Motor neuron (in vitro differentiated cells): ENCODE measurements around the gene METTL13. TPM values are rescaled to one million over a fixed set of nuclear protein-coding genes. Genes with fewer than 3 reads are reported as not detected.
A peak's percentile ranks its signal among the peaks of the same experiment; 100 is the strongest.

ENCODE experiments used
- ATAC-seq, 8 experiments: fragments of 200-7000 bp; cut with Tn5 transposase; replicated peaks in 6 of 8; 2 replicates each; pipeline ENCODE4 v1.8.0; 2021; ENCODE audit warnings: mild to moderate bottlenecking in 8 of 8, moderate library complexity in 8 of 8
- H3K27ac ChIP-seq, 2 donors: fragments of 250-450 bp; sonication (Bioruptor Pico); 2 replicates each; pipeline ENCODE4 v1.9.0; 2021; ENCODE audit warnings: antibody characterized with exemption in 2 of 2, mild to moderate bottlenecking in 2 of 2, moderate library complexity in 1 of 2
- H3K4me1 ChIP-seq, 2 donors: fragments of 250-450 bp; sonication (Bioruptor Pico); replicated peaks in 1 of 2; 2 replicates each; pipeline ENCODE4 v1.6.1; 2021; ENCODE audit warnings: antibody characterized with exemption in 2 of 2, mild to moderate bottlenecking in 2 of 2, moderate library complexity in 1 of 2
- H3K4me3 ChIP-seq, 5 donors: fragments of 250-450 bp; sonication (Bioruptor Pico); 2 replicates each; pipeline ENCODE4 v1.9.0; 2021; ENCODE audit warnings: antibody characterized with exemption in 5 of 5, mild to moderate bottlenecking in 5 of 5, moderate library complexity in 4 of 5
- WGBS, 10 experiments: fragments of 450-650 bp; shearing (Covaris generic); methylation state at CpG; one replicate each; pipeline ENCODE4 v1.0.0; 2022; 5-methylcytosine and 5-hydroxymethylcytosine counted together
- in situ Hi-C, 9 experiments: fragments of 400-800 bp; cut with MboI; loops; one replicate each; pipeline ENCODE4 v1.15.0; 2021; ENCODE audit warnings: low sequenced_read_pairs in 9 of 9, low pct_unique_long_range_greater_than_20kb in 2 of 9; ENCODE audit not compliant: unreplicated experiment in 9 of 9
- total RNA-seq, 8 experiments: library from RNA; unstranded; fragments of 300-600 nt; gene quantifications; 2 replicates each; pipeline versions ENCODE4 v1.2.3 to v1.2.4, GENCODE V29; 2022

The METTL13 gene
- total RNA-seq, 8 experiments from 2014 or later, result 16.9 to 75.8 (median 25.9) TPM

- WGBS, 10 experiments, result 0 to 100% (median 89%) methylated on average over 1 to 2 of the region's 2 CpGs; no CpG with 5 or more reads in 4 of the 10 experiments
- Histone ChIP-seq H3K27ac (no peak overlapping the region), H3K4me1 (peaks cover 6 to 9% of the 10 kb centered on the region in 2 donors), H3K4me3 (no peak overlapping the region)
- ATAC-seq, result no peak
- in situ Hi-C loops, result loop anchor here in 2 of 9 experiments (25.0 kb wide), 1 partner anchor 173 kb away; no protein-coding TSS in a partner anchor
Observed at GRCh38 chr1:171814692-171815091, 33.2 kb downstream of the METTL13 start.

GRCh38 chr1:171816300-171816901, 34.9 kb downstream of the METTL13 start:
- H3K27ac ChIP-seq, result no peak overlapping the region
- WGBS, 10 experiments, result 68 to 100% (median 89%) methylated on average over 1 to 3 of the region's 3 CpGs; no CpG with 5 or more reads in 1 of the 10 experiments
- H3K4me3 ChIP-seq, result no peak overlapping the region
- ATAC-seq, result no peak
- in situ Hi-C loops, result loop anchor here in 2 of 9 experiments (25.0 kb wide), 1 partner anchor 171 kb away; no protein-coding TSS in a partner anchor
- peaks cover 6 to 9% of the 10 kb centered on the region in 2 donors for H3K4me1 ChIP-seq

GRCh38 chr1:171817511-171818265, 36.2 kb downstream of the METTL13 start:
- Histone ChIP-seq H3K27ac (peak overlapping the region; percentile 2 to 26), H3K4me1 (peaks cover 6 to 9% of the 10 kb centered on the region in 2 donors), H3K4me3 (peak overlapping the region in 2 of 5 donors; percentile 3 to 19)
- in situ Hi-C loops, result loop anchor here in 2 of 9 experiments (25.0 kb wide), 1 partner anchor 170 kb away; no protein-coding TSS in a partner anchor
- peak; percentile 46 to 99 (median 97) for ATAC-seq
- 0 to 60% (median 22%) methylated on average over 1 to 3 of the region's 3 CpGs for WGBS, 10 experiments

GRCh38 chr1:171819946-171820345, 38.5 kb downstream of the METTL13 start:
- in situ Hi-C loops, result loop anchor here in 2 of 9 experiments (25.0 kb wide), 1 partner anchor 167 kb away; no protein-coding TSS in a partner anchor
- Histone ChIP-seq H3K4me3 (no peak overlapping the region), H3K4me1 (peaks cover 6 to 9% of the 10 kb centered on the region in 2 donors), H3K27ac (no peak overlapping the region)
- 0 to 57% (median 40%) methylated on average over 1 to 2 of the region's 2 CpGs; no CpG with 5 or more reads in 1 of the 10 experiments for WGBS, 10 experiments
- ATAC-seq, result peak in 2 of 8 experiments; percentile 36 to 43

GRCh38 chr1:171826973-171827372, 45.5 kb downstream of the METTL13 start:
- Histone ChIP-seq H3K4me3 (no peak overlapping the region), H3K27ac (no peak overlapping the region), H3K4me1 (no peaks in the 10 kb centered on the region)
- WGBS, 10 experiments, result 17 to 67% (median 39%) methylated on average over 1 of the region's 1 CpG; no CpG with 5 or more reads in 6 of the 10 experiments
- in situ Hi-C loops, result no loop called here
- no peak for ATAC-seq

GRCh38 chr1:171828794-171829193, 47.3 kb downstream of the METTL13 start:
- Histone ChIP-seq H3K27ac (no peak overlapping the region), H3K4me1 (no peaks in the 10 kb centered on the region), H3K4me3 (no peak overlapping the region)
- in situ Hi-C loops, result no loop called here
- WGBS, 10 experiments, result 84 to 100% (median 94%) methylated on average over 3 to 11 of the region's 11 CpGs
- no peak for ATAC-seq

- Histone ChIP-seq H3K4me3 (no peak overlapping the region), H3K27ac (no peak overlapping the region), H3K4me1 (no peaks in the 10 kb centered on the region)
- WGBS, 10 experiments, result 6 to 82% (median 47%) methylated on average over 2 to 4 of the region's 4 CpGs
- in situ Hi-C loops, result no loop called here
- ATAC-seq, result peak in 1 of 8 experiments; percentile 15
Observed at GRCh38 chr1:171833091-171833825, 51.8 kb downstream of the METTL13 start.

GRCh38 chr1:171834821-171835220, 53.4 kb downstream of the METTL13 start:
- H3K4me3 ChIP-seq, result no peak overlapping the region
- no peak overlapping the region for H3K27ac ChIP-seq
- in situ Hi-C loops, result no loop called here
- H3K4me1 ChIP-seq, result no peaks in the 10 kb centered on the region
- 60 to 100% (median 82%) methylated on average over 1 to 2 of the region's 2 CpGs; no CpG with 5 or more reads in 1 of the 10 experiments for WGBS, 10 experiments
- ATAC-seq, result no peak

GRCh38 chr1:171835891-171836290, 54.4 kb downstream of the METTL13 start:
- in situ Hi-C loops, result no loop called here
- no peak for ATAC-seq
- H3K4me3 ChIP-seq, result no peak overlapping the region
- no peaks in the 10 kb centered on the region for H3K4me1 ChIP-seq
- no peak overlapping the region for H3K27ac ChIP-seq

- ATAC-seq, result peak; percentile 87 to 94 (median 92)
- Histone ChIP-seq H3K4me3 (peak within 1 kb of the TSS; percentile 73 to 96 (median 78)), H3K27ac (peak within 1 kb of the TSS; percentile 66 to 67), H3K4me1 (peaks cover 0 to 5% of the 10 kb centered on the region in 2 donors)
- in situ Hi-C loops, result no loop called here
- WGBS, 10 experiments, result 0 to 10% (median 0%) methylated on average over 1 to 15 of the region's 85 CpGs; no CpG with 5 or more reads in 5 of the 10 experiments
Observed at GRCh38 chr1:171841050-171841910, 59.8 kb downstream of the METTL13 start, which contains the start of gene DNM3. Gene DNM3, plus strand, starts transcription at chr1:171841498. Its CDS starts 159 bp downstream, at chr1:171841657.

GRCh38 chr1:171841931-171842761, 60.7 kb downstream of the METTL13 start:
- Histone ChIP-seq H3K27ac (peak overlapping the region; percentile 66 to 67), H3K4me1 (peaks cover 0 to 5% of the 10 kb centered on the region in 2 donors), H3K4me3 (peak overlapping the region; percentile 73 to 96 (median 78))
- ATAC-seq, result peak in 6 of 8 experiments; percentile 4 to 44 (median 32)
- in situ Hi-C loops, result no loop called here
- WGBS, 10 experiments, result 0 to 16% (median 5%) methylated on average over 1 to 16 of the region's 40 CpGs
